HG03045 (cell line): ENCODE measurements around the gene WNT9B.
"Not testable (repeated sequence)": the region's sequence is repeated elsewhere in the genome, so short reads cannot be mapped to it uniquely, and the experiment has no call there.

Source experiments
- ATAC-seq: cut with Tn5 transposase; IDR thresholded peaks from one replicate; pipeline ENCODE4 v1.9.1; 2021; ENCODE audit warnings: mild to moderate bottlenecking, moderate library complexity; ENCODE audit not compliant: unreplicated experiment

WNT9B gene

DNA sequence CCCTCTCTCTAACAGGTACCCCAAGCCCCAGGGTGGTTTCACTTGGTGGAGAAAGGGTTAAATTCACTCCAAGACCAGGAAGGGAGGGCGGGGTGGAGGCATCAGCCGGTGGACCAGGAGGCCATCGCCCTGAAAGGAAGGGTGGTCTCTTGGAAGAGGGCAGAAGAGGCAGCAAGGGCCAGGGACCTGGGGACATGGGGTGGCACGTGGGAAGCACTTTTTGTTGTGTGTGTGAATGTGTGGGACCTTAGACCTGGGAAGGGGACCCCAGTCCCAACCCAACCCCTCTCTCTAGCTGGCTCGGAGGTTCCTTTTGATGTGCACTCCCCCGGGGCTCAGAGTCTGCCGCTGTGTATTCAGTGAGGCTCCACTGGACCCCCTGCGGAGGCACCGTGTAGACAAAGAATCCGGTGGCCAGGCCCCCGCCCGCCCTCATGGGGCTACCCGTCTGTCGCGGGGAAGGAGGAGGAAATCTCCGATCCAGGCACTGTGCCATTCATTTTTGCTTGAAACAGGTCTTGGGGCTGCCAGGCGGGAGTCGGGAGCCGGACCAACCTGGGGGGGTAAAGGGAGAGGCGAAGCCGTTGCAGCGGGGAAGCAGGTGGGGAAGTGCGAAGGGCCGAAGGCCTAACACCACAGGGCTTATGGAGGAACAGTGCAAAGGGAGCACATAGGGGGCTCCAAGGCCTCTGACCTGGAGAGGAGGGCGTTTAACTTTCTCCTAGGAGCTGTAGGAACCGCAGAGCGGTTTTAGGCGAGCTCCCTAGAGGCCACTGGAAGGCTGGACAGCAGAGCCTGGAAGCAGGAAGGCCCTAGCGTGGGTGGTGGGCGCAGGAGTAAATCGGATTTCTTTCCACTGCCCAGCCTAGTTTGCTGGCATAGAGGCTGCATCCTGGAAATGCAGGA is 29.6 kb upstream of the WNT9B start:
- no peak for ATAC-seq

DNA sequence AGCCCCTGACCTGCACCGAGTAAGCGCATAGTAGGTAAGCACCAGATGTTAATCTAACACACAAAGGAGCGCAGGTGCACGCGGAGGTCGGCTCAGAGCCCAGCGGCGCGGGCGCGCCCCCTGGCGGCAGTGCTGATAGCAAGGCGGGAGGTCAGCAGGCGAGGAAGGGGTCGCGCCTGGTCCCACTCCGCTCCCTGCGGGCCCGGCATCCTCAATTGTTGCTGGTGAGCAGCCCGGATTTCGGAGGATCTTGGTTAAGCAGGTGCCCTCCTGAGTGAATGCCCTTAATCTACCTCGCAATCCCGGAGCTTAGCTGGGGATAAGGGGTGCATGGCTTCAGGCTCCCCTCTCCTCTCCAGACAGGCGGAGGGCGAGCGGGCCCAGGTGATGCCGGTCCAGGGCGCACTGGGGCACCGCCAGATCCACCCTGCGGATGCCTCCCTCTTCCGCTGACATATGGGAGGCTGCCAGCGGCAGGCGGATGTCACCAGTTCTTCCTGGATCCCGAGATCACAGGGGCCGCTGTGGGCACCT is 28.9 kb upstream of the WNT9B start:
- ATAC-seq, result no peak

DNA sequence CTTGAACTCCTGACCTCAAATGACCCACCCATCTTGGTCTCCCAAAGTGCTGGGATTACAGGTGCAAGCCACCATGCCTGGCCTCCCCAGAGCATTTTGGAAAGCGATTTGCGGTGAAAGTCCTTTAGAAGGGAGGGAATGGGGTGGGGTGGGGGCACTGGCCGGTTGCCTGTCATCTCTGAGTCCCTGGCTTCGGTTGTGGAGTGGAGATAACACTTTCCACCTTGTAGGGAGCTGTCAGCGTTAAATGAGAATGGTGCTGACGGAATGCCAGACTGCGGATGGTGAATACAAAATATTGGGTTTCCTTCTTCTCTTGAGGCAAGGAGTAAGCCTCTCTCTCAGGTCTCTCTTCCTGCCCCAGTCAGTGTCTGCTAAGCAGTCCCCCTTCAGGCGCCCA is 27.7 kb upstream of the WNT9B start:
- no peak for ATAC-seq

DNA sequence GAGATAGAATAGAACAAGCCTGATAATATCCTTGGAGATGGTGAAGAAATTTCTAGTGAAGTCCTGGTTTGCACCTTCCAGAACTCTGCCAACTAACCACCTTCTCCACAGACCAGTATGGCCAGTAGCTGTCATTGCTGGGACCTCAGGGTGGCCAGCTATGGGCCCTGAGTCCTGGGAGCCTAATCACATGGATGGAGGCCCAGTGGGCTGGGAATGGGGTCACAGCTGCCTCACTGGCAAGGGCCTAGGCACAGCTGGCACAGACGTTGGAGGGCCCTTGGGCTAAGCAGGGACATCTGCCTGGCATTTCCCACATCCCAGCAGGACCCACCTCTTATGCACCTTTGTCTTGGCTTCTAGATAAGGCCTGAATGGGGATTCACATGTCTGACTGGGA is 25.3 kb upstream of the WNT9B start:
- ATAC-seq, result no peak

DNA sequence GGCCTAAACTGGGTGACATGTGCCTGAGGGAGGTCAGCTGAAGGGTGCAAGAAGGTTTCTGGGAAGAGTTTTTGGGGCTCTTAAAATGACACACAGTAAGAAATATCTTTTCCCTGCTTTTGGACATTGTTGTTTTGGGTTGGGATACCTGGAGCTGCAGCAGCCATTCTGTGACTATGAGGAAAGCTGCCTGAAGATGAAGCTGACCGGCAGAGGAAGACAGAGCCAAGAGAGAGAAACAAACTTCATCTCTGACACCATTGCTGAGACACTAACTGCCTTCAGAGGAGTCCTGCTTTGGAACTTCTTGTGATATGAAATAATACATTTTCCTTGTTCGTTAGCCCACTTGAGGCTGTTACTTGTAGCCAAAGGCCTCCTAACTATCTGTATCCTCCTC is 24.1 kb upstream of the WNT9B start:
- no peak for ATAC-seq

DNA sequence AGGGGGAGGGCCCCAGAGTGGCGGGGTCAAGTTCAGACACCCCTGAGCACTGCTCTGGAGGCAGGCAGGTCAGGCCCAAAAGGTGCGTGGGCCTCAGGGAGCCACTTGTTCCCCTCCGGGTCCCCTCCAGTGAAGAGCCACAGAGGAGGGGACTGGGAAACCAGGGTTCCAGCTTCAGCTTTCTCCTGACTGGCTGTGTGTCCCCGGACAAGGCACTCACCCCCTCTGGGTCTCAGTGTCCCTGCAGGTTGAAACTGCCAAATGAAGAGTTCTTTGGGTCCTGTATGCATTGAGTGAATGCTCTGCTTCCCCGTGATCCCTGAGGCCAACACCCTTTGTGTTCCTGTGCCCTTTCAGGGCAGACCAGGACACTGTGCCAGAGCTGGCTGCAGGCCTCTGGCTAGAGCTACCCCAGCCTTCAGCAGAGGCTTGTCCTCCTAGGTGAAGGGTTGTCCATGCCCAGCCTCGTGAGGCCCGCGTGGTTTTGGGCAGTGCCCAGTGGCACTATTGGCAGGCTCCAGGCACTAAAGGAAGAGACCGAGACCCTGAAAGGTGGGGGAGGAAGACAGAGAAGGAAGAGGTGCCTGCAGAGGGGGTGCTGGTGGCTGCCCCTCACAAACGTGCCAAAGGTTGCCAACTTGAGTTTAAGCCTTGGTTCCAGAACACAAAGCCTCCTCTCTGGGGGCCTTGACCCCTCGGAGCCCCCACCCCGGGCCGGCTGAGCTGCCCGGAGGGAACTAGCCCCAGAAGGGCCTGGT is 19.6 kb upstream of the WNT9B start:
- no peak for ATAC-seq

DNA sequence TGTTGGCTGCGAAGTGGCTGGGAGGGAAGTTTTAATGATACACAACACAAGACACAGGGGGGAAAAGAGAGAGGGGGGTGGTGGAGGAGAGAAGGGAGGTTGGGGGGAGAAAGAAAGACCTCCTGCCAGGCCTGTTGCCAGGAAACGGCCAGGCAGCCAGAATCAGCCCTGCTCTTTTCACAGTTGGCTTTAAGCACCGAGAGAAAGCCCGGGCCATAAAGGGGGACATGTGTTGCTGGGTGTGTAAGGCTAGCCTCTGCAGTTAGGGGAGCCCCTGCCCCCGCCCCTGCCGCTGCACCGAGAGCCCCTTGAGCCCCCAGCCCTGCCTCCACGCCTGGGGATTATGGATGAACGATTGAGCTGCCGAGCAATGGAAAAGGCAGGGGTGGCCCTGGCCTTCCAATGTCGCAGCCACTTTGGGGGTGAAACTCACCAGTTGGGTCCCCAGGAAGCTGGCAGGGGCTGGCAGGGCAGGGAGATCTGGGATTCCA is 19.0 kb upstream of the WNT9B start:
- no peak for ATAC-seq

DNA sequence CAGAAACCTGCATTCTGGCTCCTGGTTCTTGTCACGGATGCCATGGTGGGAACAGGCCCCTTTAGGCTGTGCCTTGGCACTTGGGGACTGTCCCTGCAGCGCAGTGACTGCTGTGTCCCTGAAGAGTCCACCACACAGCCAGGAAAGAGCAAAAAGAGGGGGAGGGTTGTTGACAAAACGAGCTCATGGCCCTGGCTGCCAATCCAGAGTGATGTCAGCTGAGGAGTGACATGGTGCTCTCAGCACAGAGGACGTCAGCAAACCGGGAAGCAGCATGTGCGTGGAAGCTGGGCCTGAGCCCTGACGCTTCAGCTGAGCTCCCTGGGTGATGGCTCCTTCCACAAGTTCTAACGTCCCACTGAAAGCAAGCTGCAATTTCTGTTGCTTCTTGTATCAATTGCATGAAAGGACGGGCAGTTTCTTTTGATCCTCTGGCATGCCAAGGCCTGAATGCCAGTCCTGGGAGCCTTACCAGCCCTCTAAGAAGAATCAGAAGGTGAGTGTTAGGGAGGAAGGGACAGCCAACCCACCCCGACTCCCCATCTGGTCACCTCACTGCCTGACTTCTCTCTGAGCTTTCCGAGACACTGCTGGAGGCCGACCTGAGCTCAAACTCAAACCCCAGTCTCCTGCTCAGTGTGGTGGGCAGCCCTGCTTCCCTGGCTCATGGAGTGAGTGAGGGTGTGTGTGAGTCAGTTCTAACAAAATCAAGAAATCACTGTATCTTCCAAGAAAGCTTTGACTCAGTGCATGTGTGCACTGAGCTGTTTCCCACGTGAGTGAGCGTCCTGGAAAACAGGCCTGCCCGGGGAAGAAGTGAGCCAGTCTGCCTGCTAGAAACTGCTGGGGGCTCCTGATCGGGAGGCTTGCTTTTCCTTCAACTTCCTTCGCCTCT is 18.2 kb upstream of the WNT9B start:
- no peak for ATAC-seq

DNA sequence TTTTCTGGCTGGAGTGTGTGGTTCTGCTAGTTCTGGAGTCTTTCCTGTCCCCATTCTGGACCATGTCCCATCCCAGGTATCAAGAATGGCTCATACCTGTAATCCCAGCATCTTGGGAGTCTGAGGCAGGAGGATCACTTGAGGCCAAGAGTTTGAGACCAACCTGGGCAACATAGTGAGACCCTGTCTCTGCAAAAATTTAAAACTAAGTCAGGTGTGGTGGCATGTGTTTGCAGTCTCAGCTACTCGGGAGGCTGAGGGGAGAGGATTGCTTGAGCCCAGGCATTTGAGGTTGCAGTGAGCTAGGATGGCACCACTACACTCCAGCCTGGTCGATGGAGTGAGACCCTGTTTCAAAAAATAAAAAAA is 17.6 kb upstream of the WNT9B start:
- ATAC-seq, result no peak

DNA sequence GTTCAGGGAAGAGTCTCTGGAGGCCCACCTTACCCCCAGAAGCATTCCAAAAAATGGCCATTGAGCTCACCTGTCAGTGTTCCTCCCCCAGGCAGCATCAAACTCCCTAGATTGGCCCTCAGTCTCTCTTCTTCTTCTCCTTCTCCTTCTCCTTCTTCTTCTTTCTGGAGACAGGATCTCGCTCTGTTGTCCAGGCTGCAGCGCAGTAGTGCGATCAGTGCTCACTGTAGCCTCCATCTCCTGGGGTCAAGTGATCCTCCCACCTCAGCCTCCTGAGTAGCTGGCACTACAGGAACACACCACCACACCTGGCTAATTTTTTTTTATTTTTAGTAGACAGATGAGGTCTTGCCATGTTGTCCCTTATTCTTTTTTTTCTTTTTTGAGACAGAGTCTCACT is 16.5 kb upstream of the WNT9B start:
- ATAC-seq, result no peak

DNA sequence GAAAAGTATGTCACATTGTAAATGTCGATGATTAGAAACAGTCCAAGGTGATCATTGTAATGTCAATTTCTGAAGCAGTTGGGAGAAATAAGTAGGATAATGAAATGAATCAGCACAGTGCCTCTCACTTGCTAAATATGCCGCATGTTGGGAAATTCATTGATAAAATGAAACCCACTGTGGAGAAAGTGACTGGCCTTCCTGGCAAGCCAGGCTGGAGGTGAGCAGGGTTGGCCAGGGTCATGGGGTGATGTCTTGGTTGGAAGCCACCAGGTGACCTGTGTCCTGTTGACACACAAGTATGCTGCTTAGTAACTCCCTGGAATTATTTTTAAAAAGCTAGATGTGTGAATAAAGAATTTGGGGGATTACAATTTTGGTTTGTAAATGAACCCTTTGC is 14.9 kb upstream of the WNT9B start:
- ATAC-seq, result no peak

DNA sequence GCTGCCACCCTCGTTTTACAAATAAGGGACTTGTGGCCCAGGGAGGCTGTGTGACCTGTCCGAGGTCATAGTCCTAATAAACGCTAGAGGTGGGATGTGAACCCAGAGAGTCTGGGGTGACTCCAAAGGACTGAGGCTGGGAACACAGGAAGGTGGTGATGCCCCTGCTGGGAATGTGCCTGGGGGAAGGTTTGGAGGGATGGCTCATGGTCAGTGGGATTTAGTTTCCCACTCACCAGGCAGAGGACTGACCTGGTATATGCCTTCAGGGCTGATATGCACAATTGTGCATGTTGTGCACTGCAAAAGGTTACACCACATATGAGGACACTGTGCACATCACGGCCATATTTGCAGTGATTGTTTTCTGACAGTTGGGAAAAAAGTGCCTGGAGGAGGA is 13.9 kb upstream of the WNT9B start:
- ATAC-seq, result no peak

DNA sequence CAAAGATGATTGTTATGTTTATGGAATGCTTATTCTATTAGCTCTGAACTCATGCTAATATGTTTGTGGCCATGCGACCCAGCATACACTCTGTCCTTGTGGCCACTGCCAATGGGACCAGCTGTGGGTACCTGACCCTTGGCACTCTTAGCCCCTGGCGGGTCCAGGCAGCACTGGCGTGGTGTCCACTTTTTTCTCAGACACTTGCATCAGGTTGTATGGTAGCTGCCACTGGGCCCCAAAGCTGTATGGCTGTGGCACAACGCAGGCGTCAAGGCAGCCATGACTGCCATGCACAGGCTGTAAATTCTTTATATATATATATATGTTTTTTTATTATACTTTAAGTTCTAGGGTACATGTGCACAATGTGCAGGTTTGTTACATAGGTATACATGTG is 12.2 kb upstream of the WNT9B start:
- no peak for ATAC-seq

DNA sequence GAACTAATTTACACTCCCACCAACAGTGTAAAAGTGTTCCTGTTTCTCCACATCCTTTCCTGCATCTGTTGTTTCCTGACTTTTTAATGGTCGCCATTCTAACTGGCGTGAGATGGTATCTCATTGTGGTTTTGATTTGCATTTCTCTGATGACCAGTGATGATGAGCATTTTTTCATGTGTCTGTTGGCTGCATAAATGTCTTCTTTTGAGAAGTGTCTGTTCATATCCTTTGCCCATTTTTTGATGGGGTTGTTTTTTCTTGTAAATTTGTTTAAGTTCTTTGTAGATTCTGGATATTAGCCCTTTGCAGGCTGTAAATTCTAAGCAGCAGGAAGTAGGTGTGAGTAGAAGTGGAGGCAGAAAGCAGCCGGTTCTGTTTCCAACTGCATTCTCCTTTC is 10.8 kb upstream of the WNT9B start:
- ATAC-seq, result not testable (repeated sequence)

DNA sequence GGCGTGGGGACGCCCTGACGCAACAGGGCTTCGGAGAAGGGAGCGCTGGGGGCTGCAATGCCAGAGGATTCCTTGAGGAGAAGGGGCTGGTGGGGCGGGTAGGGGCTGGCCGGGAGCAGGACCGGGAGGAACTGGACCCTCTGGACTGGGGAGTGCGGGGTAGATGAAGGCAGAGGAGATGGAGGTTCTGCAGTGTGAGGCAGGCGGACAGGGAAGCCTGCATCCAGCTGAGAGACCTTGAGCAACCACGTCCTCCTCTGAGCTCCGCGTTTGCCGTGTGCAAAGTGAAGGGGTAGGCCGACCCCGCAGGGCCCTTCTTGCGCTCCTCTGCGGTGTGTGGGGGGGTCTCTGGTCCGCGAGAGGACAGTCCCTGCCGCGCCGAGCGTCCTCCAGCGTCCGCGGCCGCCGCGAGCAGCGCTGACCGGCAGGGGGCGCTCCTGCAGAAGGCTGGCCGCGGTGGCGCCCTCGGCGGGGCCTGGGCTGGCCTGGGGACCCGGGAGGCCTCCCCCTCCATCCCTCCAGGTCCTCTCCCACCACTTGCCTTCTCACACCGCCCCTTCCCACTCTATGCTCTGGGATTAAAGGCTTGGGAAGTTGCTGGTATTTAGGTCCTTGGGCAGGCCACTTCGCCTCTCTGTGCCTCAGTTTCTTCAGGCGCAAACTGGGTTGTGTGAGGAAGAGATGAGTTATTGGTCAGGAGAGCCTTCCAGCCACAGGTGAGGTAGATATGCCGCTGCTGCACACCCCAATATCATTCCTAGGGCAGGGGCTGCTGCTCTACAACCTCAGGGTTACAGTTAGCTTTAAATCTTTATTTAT is 9.6 kb upstream of the WNT9B start:
- no peak for ATAC-seq

DNA sequence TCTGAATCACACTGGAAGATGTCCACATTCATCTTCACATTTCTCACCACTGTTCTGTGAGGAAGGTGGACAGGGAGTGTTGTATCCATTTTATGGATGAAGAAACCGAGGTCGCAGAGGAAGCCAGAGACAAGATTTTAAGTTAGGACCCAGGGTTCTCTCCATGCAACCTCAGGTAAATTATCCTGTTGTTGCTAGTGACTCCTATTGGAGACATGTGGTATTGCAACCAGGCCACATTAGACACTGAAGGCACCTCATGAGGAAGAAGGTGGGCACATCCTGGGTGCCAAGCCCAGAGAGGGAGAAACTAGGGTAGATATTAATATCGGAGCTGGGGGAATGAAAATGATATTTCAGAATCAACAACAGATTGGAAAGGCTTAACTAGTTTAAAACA is 8.5 kb upstream of the WNT9B start:
- ATAC-seq, result no peak

DNA sequence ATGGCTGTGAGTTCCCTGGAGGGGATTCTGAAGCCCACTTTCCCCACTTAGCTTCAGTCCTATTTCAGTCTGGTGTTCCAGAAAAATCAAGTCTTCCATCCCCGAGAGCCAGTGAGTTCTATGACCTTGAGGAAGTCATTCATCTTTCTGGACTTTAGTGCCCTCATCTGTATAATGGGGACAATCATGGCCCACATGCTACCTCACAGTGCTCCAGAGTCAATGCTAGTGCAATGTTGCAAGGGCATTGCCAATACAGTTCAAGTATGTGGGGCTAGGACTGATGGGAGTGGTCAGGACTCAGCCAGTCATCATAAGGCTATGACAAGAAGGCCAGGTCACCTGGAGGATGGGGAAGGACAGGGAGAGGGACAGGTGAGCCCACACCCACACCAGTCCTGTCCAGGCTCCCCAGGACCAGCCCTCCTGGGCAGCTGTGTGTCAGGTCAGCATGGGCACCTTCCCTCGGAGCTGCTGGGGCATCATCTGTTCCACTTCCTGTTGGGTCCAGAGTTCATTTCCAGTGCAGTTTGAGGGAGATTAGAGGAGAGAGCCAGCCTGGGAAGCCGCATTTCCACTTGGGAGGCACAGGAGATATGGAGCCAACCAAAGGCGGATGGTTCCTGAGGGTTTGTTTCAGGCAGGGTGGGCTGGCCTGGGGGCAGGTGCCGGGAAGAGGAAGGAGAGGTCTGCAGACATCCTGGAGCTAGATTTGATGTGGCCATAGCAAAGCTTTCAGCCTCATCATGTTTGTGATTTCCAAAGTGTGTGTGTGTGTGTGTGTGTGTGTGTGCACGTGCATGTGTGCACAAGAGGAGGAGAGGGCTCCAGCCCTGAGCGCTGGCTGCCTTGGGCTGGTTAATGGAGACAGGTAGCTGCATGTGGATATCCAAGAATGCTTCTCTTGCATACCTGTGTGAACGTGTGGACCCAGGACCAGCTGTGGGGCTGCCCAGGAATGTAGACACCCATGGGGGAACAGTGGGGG is 3.9 kb upstream of the WNT9B start:
- ATAC-seq, result no peak

DNA sequence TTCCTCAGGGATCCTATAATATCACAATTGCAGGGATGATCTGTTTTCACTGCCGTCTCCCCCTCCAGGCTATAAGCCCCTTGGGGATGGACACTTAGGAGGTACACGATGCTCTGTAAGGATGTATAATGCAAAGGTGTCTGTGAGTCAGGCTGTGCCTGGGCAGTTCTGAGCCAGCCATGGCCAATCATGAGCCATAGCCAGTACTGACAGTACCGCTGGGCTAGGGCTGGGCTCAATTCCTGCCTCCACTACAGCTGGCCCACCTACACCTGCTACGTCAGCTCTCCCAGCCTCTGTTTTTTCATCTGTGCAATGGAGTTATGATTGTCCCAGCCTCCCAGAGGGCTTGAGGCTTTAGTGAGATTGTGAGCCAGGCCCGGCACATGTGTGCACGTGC is 2.8 kb upstream of the WNT9B start:
- ATAC-seq, result no peak

DNA sequence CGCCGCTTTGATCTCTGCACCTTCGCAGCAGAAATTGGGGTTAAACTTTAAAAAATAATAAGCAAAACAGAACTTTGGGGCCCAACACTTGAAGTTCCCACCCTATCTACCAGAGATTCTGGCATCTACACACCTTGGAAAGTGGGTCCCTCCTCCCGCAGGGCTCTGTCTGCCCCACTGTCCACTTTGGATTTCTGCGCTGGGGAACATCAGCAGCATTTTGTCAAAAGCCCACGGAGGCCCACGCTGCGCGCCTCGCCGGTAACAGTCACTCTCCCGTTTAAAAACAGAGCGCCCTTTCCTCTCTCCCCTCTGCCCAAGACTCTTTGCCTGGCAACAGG is 725 bp upstream of the WNT9B start:
- ATAC-seq, result no peak
